ENCODE results near the gene SRRM5. TPM values are rescaled to one million over a fixed set of nuclear protein-coding genes. Genes with fewer than 3 reads are reported as not detected.
A peak's percentile ranks its signal among the peaks of the same experiment; 100 is the strongest.

The SRRM5 gene
- total RNA-seq, 1 donor from 2014 or later = 0.23 TPM

DNA sequence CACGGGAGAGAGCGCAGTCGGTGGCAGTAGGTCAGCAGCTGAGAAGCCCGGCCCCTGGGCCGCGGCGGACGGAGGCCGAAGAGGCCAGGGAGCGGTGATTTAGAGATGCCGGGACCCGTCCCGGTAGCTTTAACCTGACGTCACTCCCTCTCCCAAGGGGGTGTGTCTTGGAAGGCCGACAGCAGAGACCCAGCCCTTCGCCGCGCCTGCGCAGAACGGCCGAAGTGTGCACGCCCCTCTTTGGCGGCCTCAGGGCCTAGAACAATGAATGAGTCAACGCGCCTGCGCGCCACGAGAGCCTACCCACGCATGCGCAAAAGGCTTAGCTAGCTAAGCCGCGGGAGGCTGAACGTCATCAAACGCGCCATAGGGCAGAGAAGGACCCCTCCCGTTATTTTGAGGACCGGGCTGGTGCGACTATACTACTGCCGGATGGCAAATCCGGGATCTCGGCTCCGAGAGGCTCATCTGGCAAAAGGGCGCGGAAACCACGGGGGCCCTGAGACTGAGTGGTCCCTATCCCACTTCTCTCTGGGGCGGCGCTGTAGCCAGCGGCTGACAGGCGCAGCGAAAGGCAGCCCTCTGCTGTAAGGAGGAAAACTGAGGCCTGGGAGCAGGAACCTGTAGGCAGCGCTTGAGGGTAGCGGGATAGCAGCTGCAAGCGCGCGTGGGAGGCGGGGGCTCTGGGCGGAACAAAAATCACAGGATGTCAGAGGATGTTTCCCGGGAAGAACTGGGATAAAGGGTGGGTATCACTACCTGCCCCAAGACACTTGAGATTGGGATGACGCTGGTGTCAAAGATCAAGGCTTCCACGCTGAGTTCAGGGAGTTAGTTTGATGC, 15.7 kb upstream of the SRRM5 start, which contains the start of the genes IRGQ and ZNF576:
Gene IRGQ (minus strand): TSS at position 136 of the 843 bp plus-strand sequence. CDS start 796 bp downstream, outside the sequence.
Gene ZNF576 (plus strand): TSS at position 597 of the 843 bp plus-strand sequence. CDS start 514 bp downstream, outside the sequence.
- Histone ChIP-seq H3K9ac (ENCODE audit: low read length) (peak within 1 kb of the TSS; percentile 97), H4K20me1 (ENCODE audit: insufficient read depth, low read length) (peaks cover 21% of the 10 kb centered on the region), H3K27ac (ENCODE audit: low read depth, low read length) (peak within 1 kb of the TSS; percentile 99), H2AFZ (ENCODE audit: low read depth, low read length) (peak within 1 kb of the TSS; percentile 94), H3K4me3 (ENCODE audit: insufficient read depth, low read depth, low read length) (peak within 1 kb of the TSS; percentile 85), H3K27me3 (ENCODE audit: insufficient read depth, low read length) (no peaks in the 10 kb centered on the region), H3K36me3 (ENCODE audit: insufficient read depth, low read length) (peaks cover 3% of the 10 kb centered on the region), H3K79me2 (ENCODE audit: insufficient read depth, low read length) (peaks cover 73% of the 10 kb centered on the region), H3K4me1 (ENCODE audit: insufficient read depth, low read length) (peaks cover 28% of the 10 kb centered on the region), H3K9me3 (ENCODE audit: insufficient read depth, low read depth, low read length) (no peaks in the 10 kb centered on the region), H3K4me2 (ENCODE audit: low read length) (peak within 1 kb of the TSS; percentile 94)
- FAIRE-seq (peak; percentile 93), DNase-seq (ENCODE audit: low read depth) (peak; percentile 92)
- Mint-ChIP-seq H3K27ac (ENCODE audit: unreplicated experiment) (peak within 1 kb of the TSS; percentile 100), H3K4me3 (ENCODE audit: unreplicated experiment) (peak within 1 kb of the TSS; percentile 100), H3K9me3 (ENCODE audit: unreplicated experiment) (no peaks in the 10 kb centered on the region), H3K4me1 (ENCODE audit: low read depth, unreplicated experiment) (peaks cover 20% of the 10 kb centered on the region), H3K27me3 (ENCODE audit: low read depth, unreplicated experiment) (no peaks in the 10 kb centered on the region), H3K36me3 (ENCODE audit: low read depth, unreplicated experiment) (peaks cover 5% of the 10 kb centered on the region)
- TF ChIP-seq EZH2 (IDR thresholded peaks at IDR 0.05; ENCODE audit: insufficient read depth, low read length) (no peak), CTCF (IDR thresholded peaks at IDR 0.05; ENCODE audit: insufficient read depth, low read depth, low read length) (no peak)

- H3K27ac ChIP-seq (ENCODE audit: low read depth, low read length) = peak overlapping the region; percentile 99
- peaks cover 3% of the 10 kb centered on the region for H3K36me3 ChIP-seq (ENCODE audit: insufficient read depth, low read length)
- DNase-seq (ENCODE audit: low read depth) (no peak), FAIRE-seq (no peak)
- no peak for TF ChIP-seq CTCF (IDR thresholded peaks at IDR 0.05; ENCODE audit: insufficient read depth, low read depth, low read length)
- TF ChIP-seq EZH2 (IDR thresholded peaks at IDR 0.05; ENCODE audit: insufficient read depth, low read length) = no peak
- no peaks in the 10 kb centered on the region for H3K27me3 ChIP-seq (ENCODE audit: insufficient read depth, low read length)
- peak overlapping the region; percentile 94 for H2AFZ ChIP-seq (ENCODE audit: low read depth, low read length)
- peak overlapping the region; percentile 100 for H3K4me3 Mint-ChIP-seq (ENCODE audit: unreplicated experiment)
- peaks cover 19% of the 10 kb centered on the region for H4K20me1 ChIP-seq (ENCODE audit: insufficient read depth, low read length)
- H3K9me3 ChIP-seq (ENCODE audit: insufficient read depth, low read depth, low read length) = no peaks in the 10 kb centered on the region
- H3K27ac Mint-ChIP-seq (ENCODE audit: unreplicated experiment) = peak overlapping the region; percentile 100
- H3K4me3 ChIP-seq (ENCODE audit: insufficient read depth, low read depth, low read length) = peak overlapping the region; percentile 85
- no peaks in the 10 kb centered on the region for H3K9me3 Mint-ChIP-seq (ENCODE audit: unreplicated experiment)
- H3K79me2 ChIP-seq (ENCODE audit: insufficient read depth, low read length) = peaks cover 70% of the 10 kb centered on the region
- H3K4me2 ChIP-seq (ENCODE audit: low read length) = peak overlapping the region; percentile 94
- H3K4me1 ChIP-seq (ENCODE audit: insufficient read depth, low read length) = peaks cover 28% of the 10 kb centered on the region
- peaks cover 5% of the 10 kb centered on the region for H3K36me3 Mint-ChIP-seq (ENCODE audit: low read depth, unreplicated experiment)
- H3K9ac ChIP-seq (ENCODE audit: low read length) = peak overlapping the region; percentile 97
- H3K4me1 Mint-ChIP-seq (ENCODE audit: low read depth, unreplicated experiment) = peaks cover 20% of the 10 kb centered on the region
- H3K27me3 Mint-ChIP-seq (ENCODE audit: low read depth, unreplicated experiment) = no peaks in the 10 kb centered on the region
These were observed 14.9 kb upstream of the SRRM5 start for GRCh38 chr19:43596842-43597461.
